ENCODE measurements around the gene LARGE1.
"Not testable (repeated sequence)": the region's sequence is repeated elsewhere in the genome, so short reads cannot be mapped to it uniquely, and the experiment has no call there.

Gene LARGE1

GRCh38 chr22:33579448-33580093 lies 340.7 kb downstream of the LARGE1 start:
- DNase-seq, result no peak

DNA sequence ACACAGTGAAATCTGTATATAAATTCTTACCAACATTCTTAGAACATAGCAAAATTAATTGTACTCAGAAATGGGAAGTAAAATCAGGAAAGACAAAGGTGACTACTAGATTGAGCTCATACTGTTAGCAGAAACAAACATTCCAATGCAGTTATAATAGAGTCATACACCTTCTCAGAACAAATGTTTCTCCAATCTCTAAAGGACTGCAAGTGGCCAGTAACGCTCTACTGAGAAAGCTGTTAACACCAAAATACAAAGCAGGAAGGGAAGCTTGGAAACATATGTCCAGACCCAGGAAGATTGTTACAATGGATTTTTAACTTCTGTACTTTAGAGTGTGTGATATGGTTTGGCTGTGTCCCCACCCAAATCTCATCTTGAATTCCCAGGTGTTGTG lies 341.5 kb downstream of the LARGE1 start:
- DNase-seq, result no peak

- DNase-seq, result no peak
Measured at GRCh38 chr22:33577862-33578411, 342.3 kb downstream of the LARGE1 start.

- no peak for DNase-seq
Measured at GRCh38 chr22:33576205-33576604, 344.1 kb downstream of the LARGE1 start.

DNA sequence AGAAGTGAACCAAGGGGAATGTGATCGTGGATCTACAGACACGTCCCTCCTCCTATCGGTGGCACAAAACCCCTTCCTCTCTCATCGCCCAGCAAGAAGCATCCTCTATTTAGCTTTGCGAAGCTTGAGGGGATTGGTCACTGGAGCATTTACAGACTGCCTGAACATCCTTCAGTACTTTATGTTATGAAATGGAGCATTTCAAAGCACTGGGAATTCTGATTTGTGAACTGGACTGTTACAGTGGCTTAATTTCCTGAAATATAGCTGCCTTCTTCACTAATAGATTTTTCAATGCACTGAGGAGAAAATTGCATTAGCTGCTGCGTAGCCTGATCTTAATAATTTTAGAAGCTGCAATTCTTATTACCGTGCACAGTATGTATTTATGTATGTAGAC lies 344.5 kb downstream of the LARGE1 start:
- DNase-seq, result no peak

- DNase-seq, result no peak
Measured at GRCh38 chr22:33575041-33575440, 345.2 kb downstream of the LARGE1 start.

GRCh38 chr22:33573479-33573878 lies 346.8 kb downstream of the LARGE1 start:
- DNase-seq, result no peak

- DNase-seq, result no peak
Measured at GRCh38 chr22:33572086-33572485, 348.2 kb downstream of the LARGE1 start.

DNA sequence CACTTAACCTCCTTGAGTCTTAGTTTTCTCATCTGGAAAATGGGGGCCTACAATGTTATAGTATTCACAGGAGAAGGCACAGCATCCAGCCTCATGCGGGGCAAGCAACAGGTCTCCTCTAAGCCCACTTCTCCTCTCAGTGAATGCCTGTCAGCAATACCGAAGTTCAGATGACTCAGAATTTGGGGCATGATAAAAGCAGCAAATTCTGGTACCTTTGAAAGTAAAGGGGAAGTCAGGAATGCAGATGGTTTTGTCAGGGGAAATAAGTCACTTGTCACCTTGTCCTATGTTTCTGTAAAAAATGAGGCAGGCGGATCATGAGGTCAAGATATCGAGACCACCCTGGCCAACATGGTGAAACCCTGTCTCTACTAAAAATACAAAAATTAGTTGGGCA lies 350.2 kb downstream of the LARGE1 start:
- DNase-seq, result no peak

- DNase-seq, result no peak
Measured at GRCh38 chr22:33569559-33569958, 350.7 kb downstream of the LARGE1 start.

GRCh38 chr22:33569018-33569417 lies 351.3 kb downstream of the LARGE1 start:
- no peak for DNase-seq

- DNase-seq, result not testable (repeated sequence)
Measured at GRCh38 chr22:33566495-33566894, 353.8 kb downstream of the LARGE1 start.

GRCh38 chr22:33565580-33565995 lies 354.7 kb downstream of the LARGE1 start:
- no peak for DNase-seq

DNA sequence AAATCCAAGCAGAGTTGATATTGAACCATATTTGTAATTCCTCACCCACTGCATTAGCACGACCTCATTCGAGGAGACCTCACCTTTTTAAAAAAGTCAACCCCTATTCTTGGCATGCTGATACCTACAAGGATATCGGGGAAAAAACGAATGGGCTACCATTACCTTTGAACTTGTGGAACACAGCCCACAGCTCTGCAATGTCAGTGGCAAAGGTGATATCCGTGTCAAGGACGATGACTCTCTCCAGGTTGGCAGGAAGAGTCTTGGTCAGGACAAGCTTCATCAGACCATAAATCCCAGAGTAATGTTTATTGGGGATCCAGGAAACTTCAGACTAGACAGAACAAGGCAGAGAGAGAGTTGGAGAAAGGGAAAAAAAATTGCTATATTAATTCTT lies 355.6 kb downstream of the LARGE1 start:
- no peak for DNase-seq

DNA sequence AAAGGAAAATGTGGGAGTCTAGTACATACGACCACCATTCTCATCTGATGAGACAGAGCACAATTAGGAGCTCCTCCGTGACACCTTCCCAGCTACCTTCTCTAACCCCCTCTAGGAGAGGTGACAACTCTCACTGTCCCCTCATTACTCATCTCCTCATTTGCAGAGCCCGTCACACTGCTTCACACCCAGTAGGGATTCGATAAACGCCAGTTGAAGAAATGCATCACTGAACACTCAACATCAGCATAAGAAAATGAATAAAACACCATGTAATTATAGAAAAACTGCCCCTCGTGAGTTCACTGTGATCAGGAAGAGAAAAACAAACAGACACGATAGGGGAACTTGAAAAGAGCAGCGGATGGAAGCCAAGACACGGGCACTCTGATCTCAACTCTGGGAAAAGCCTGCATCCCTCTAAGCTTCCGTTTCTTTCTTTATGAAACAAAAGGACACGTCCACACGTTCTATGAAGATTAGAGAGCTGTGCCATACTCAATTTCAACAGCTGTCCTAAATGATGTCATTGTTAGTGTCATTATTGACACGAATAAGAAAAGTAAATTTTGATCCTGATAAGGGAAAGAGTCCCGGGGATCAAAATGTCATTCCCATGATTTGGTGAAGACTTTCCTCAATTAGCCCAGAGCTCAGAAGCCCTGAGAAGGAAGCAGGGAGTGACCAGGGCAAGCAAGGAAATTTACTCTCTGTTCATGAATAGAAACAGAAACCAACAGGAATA lies 356.9 kb downstream of the LARGE1 start:
- DNase-seq, result no peak

GRCh38 chr22:33562501-33562900 lies 357.8 kb downstream of the LARGE1 start:
- no peak for DNase-seq

- no peak for DNase-seq
Measured at GRCh38 chr22:33561149-33561807, 359.0 kb downstream of the LARGE1 start.

- no peak for DNase-seq
Measured at GRCh38 chr22:33557836-33558235, 362.4 kb downstream of the LARGE1 start.

DNA sequence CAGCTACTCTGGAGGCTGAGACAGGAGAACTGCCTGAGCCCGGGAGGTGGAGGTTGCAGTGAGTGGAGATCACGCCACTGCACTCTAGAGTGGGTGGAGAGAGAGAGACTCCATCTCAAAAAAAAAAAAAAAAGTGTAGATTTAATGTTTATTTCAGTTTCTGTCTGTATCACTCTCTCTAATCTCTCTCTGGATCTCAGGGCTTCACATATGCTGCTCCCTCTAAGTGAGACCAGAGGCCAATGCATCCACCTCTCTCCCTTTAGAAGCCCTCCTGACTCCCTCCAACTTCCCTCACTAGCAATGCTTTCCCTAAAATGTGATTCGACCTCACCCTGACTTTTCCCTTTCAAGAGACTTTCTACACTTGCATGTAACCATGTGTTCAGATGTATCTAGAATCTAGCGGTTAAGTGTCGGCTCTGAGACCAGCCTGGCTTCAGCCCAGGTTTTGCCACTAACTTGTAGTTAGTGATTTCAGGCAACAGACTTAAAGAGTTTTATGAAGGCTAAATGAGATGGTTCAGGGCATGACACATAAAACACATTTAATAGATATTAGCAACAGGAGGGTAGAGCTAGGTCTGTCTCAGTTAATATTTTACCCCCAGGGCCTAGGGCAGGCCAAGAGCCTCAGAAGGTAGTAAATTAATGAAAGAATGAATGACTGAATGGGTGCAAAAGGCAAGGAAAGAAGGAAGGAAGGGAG lies 364.3 kb downstream of the LARGE1 start:
- DNase-seq, result no peak

DNA sequence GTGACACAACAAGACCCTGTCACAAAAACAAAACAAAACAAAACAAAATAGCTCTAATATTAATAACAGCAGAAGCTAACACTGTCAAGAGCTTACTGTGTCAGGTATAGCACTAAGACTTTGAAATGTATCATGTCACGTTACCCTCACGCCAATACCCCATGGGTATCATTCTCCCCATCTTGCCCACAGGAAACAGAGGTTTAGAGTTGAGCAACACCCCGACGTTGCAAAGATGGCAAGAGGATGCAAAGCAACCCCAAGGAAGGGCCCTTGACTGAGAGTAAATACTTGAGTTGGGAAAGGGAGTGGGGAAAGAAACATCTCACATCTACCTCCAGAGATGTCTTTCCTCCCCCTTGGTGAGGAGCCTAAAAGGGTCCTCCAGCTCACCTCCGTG lies 366.8 kb downstream of the LARGE1 start:
- no peak for DNase-seq

DNA sequence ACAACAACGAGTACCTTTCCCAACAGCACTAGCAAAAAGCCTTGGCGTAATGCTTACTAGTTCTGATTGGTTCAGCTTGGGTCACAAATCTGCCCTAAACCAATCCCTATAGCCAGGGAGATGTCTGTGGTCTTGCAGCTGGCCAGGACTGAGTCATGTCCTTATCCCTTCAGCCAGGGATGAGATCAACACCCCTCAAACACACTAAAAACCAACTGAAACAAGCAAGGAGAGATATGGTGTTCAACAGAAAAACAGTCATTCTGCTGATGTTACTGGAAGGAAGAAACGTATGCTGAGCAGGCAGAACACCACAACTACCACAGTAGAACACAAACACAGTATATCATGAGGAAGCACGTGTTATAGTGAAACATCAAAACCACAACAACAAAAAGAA lies 375.6 kb downstream of the LARGE1 start:
- DNase-seq, result no peak

DNA sequence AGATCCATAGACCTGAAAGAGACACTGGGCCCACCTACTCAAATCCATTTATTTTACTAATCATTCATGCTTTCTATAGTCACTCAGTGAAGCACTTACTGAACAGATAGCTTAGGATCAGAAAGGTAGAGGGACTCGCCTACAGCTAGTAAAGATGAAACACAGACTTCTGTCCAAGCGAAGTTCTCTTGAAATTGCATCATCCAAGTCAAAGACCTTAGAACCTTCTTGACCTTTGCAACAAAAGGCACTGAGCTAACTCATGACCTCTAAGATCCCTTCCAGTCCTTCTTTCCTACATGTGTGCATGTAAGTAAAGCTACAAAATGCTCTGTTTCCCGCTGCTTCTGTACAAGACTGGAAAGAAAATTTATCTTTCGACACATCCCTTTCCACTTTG lies 377.6 kb downstream of the LARGE1 start:
- DNase-seq, result no peak

GRCh38 chr22:33542153-33542552 lies 378.1 kb downstream of the LARGE1 start:
- DNase-seq, result no peak

All from NCI-H748 treated with DMSO at 0.1 percent for 48 hours (cell line).